GM19023 (cell line): ENCODE results near the gene SLC23A2.
"Not testable (repeated sequence)": the region's sequence is repeated elsewhere in the genome, so short reads cannot be mapped to it uniquely, and the experiment has no call there.

Experiments used
- ATAC-seq: cut with Tn5 transposase; IDR thresholded peaks from one replicate; pipeline ENCODE4 v1.9.1; 2021; ENCODE audit warnings: mild to moderate bottlenecking, moderate library complexity; ENCODE audit not compliant: unreplicated experiment

SLC23A2 gene

DNA sequence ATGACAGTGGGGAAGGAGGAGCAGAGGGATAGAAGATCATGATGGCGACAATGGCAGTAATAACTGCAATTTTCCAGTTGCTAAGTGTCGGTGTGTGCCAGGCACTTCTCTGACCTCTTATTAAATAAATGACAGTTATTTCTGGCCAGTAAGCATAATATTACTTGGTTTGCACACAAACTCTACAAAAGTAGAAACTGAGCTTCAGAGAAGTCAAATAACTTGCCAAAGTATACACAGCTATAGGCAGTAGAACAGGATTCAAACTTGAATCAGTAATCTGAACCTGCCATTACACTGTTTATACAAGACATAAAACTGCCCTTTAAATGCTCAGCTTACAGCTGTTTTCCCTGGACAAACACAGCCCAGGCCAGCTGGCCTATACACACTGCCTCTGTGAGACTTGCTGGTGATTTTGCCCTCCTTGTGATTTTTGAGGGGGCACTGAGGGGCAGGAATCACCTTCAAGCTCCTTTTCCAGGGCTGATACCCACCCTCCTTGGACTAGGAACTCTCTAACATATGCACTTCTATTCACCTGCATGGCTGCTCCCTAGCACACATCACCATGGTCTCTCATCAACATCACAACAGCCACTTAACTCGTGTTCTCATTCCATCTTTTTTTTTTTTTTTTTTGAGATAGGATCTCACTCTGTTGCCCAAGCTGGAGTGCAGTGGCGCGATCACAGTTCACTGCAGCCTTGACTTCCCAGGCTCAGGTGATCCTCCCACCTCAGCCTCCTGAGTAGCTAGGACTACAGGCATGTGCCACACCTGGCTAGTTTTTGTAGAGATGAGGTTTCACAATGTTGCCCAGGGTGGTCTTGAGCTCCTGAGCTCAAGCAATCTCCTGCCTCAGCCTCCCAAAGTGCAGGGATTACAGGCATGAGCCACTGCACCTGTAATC, 63.6 kb downstream of the SLC23A2 start:
- ATAC-seq: no peak

- ATAC-seq: no peak
These were observed 64.4 kb downstream of the SLC23A2 start for GRCh38 chr20:4936851-4937406.

DNA sequence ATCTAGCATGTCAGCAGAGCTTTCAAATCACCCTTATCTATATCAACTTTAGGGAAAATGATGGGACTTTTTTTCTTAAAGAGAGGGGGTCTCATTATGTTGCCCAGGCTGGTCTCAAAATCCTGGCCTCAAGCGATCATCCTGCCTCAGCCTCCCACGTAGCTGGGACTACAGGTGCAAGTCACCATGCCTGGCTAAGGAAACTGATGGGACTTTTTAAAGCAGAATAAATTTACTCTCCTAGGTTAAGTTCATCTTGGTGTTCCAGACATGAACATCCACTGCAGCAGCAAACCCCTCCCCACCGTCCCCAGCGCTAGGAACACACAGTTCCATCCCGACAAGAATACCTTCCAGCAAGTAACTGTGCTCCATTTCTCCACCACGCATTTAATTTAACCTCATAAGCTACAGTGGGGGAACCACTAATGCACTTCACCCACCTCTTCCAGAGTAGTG, 64.9 kb downstream of the SLC23A2 start:
- ATAC-seq: no peak

- no peak for ATAC-seq
These were observed 69.2 kb downstream of the SLC23A2 start for GRCh38 chr20:4932061-4932460.

GRCh38 chr20:4929686-4930397, 71.5 kb downstream of the SLC23A2 start:
- ATAC-seq: no peak

- ATAC-seq: no peak
These were observed 74.7 kb downstream of the SLC23A2 start for GRCh38 chr20:4926531-4927156.

GRCh38 chr20:4925842-4926530, 75.3 kb downstream of the SLC23A2 start:
- ATAC-seq: no peak

DNA sequence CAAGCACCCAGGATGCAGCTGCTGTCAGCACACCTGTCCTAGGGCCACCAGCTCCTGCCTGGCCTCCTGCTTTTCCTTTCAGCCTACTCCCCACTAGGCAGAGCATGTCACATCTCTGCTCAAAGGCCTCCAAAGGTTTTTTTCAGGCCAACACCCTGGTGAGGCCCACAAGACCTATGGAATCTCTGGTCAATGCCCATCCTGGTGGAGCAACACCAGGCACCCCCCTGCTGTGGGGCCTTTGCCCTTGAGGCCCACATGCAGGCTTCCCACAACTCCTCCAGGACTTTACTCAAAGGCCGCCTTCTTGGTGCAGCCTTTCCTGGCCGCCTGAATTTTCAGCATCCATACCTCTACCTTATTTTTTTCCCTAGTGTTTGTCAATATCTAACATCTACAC, 76.9 kb downstream of the SLC23A2 start:
- ATAC-seq: no peak

DNA sequence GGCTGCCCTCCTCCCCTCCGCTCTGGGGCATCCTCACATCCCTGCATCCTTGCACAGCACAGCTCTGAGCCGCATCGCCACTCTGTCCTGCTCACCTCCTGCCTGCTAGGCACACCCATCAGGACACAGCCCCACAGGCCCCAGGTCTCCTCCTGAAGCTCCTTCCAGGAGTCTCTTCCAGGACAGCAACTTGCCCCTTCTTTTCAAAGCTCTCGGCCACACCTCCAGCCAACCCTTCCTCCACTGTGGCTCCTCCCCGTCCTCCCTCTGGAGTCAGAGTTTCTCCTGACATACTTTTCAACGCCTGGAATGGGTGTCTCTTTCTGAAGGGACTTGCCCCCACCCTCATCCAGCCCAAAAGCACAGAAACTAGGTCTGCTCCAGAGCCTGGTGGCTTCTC, 77.3 kb downstream of the SLC23A2 start:
- no peak for ATAC-seq

- no peak for ATAC-seq
These were observed 79.1 kb downstream of the SLC23A2 start for GRCh38 chr20:4922186-4922585.

DNA sequence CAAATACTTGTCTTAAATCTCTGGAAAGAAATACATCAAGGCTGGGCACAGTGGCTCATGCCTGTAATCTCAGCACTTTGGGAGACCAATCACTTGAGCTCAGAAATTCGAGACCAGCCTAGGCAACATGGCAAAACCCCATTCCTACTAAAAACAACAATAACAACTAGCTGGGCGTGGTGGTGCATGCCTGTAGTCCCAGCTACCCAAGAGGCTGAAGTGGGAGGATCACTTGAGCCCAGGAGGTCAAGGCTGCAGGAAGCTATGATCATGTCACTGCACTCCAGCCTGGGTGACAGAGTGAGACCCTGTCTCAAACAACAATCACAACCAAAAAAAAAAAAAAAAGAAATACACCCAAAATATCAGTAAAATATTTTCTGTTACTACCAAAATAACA, 80.0 kb downstream of the SLC23A2 start:
- not testable (repeated sequence) for ATAC-seq

- no peak for ATAC-seq
These were observed 80.7 kb downstream of the SLC23A2 start for GRCh38 chr20:4920655-4921054.

DNA sequence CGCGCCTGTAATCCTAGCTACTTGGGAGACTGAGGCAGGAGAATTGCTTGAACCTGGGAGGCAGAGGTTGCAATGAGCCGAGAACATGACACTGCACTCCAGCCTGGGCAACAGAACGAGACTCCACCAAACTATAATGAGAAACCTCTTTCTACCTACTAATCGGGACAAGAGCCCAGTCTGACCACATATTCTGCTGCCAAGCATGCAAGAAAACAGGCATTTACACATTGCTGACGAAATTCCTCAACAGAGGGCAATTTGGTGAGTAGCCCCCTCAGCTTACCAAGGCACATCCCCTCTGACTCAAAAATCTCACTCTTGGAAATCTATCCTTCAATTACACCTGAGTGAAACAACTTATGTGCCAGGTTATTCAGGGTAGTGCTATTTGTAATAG, 81.2 kb downstream of the SLC23A2 start:
- ATAC-seq: no peak

GRCh38 chr20:4919047-4919704, 82.1 kb downstream of the SLC23A2 start:
- ATAC-seq: no peak

DNA sequence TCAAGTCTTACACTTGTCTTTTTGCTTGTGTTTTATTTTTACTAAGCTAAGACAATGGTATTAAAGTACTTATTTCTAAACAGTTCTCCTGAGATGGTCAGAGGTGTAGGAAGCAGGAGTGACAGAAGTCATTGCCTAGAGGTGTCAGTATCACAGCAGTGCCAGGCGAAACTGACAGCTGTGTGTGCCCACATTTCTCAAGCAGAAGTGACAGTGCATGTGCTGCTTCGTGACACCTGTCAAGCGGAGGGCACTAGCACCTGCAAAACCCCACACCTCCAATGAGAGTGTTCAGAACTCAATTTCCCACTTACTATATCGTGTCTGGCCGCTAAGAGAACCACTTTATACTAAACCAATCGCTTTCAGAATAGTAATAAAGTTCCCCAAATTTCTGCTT, 82.8 kb downstream of the SLC23A2 start:
- no peak for ATAC-seq

DNA sequence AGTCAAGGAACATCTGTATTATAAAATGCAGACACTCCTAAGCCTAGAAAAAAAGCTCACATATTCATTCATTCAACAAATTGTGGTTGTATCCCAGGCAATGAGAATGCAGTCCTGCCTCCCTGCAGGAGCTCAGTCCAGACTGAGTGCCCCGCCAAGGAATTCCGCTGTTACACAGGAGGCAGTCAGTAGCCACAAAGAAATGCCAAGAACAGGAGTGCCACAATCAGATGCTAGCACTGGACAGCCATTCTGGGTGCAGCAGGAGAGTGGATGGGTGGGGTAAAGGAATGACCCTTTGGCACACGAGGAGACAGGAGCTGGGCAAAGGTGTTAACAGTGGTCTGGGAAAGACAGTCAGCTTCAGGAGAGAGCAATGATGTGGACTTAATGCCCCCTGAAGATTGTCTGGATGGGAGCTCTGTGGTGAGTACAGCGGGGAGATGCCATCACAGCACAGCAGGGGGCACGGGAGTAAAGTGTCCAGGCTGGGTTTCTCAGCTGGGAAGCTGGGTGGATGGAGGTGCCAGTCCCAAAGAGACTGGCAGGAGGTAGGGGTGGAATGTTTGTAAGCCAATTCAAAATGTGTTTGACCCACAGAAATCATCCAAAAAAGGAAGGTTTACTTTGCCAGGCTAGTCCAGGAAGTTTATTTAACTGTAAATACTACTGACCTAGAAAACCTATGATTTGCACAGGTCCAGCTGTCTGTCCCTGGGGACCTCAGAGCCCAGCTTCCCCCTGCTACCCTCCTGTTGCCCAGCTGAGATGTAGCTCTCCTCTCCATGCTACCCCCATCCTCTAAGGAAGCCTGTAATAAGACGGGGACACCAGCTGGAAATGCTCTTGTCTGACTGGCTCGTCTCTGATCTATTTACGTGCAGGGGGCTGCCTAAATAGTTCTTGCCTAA, 84.1 kb downstream of the SLC23A2 start:
- ATAC-seq: no peak

GRCh38 chr20:4913147-4913546, 88.2 kb downstream of the SLC23A2 start:
- no peak for ATAC-seq

GRCh38 chr20:4912380-4913142, 88.7 kb downstream of the SLC23A2 start:
- ATAC-seq: no peak
